Mesenteric fat pad (tissue), 1 donor: ENCODE data around the gene SLC6A1. TPM values are rescaled to one million over a fixed set of nuclear protein-coding genes. Genes with fewer than 3 reads are reported as not detected.

Experiments used
- DNase-seq: peaks from one replicate; pipeline ENCODE4 v3.0.0-alpha.2; 2020; ENCODE audit warnings: low spot score
- total RNA-seq: library from RNA; stranded (reverse); fragmentation: NEBNext Ultra II Directional; extraction: Animal tissue kit (Norgen Biotek cat#: 25700); gene quantifications from one replicate; pipeline ENCODE4 v1.2.1, GENCODE V29; 2021
- donor health status: DM: yes; HTN: yes; CAD: no.

SLC6A1 gene
- total RNA-seq, 1 donor from 2014 or later: 0.39 TPM

GRCh38 chr3:10992943-10993728 is 588 bp downstream of the SLC6A1 start:
- DNase-seq: no peak

GRCh38 chr3:10993729-10994065 is 1.1 kb downstream of the SLC6A1 start:
- DNase-seq: no peak

GRCh38 chr3:10994306-10994705 is 1.8 kb downstream of the SLC6A1 start:
- DNase-seq: no peak

GRCh38 chr3:10995871-10996270 is 3.3 kb downstream of the SLC6A1 start:
- DNase-seq: no peak

- DNase-seq: no peak
Measured at GRCh38 chr3:10996345-10997013, 3.9 kb downstream of the SLC6A1 start.

GRCh38 chr3:10997196-10997595 is 4.6 kb downstream of the SLC6A1 start:
- DNase-seq: no peak

GRCh38 chr3:10998542-10998941 is 6.0 kb downstream of the SLC6A1 start:
- DNase-seq: no peak

GRCh38 chr3:10999221-11000107 is 6.9 kb downstream of the SLC6A1 start:
- no peak for DNase-seq

- DNase-seq: no peak
Measured at GRCh38 chr3:11000528-11000927, 8.0 kb downstream of the SLC6A1 start.

- no peak for DNase-seq
Measured at GRCh38 chr3:11001020-11001657, 8.6 kb downstream of the SLC6A1 start.

GRCh38 chr3:11001658-11002021 is 9.1 kb downstream of the SLC6A1 start:
- no peak for DNase-seq

GRCh38 chr3:11002371-11002807 is 9.8 kb downstream of the SLC6A1 start:
- DNase-seq: no peak

- no peak for DNase-seq
Measured at GRCh38 chr3:11004563-11004962, 12.0 kb downstream of the SLC6A1 start.

GRCh38 chr3:11005686-11006256 is 13.2 kb downstream of the SLC6A1 start:
- no peak for DNase-seq

- DNase-seq: no peak
Measured at GRCh38 chr3:11006986-11007933, 14.7 kb downstream of the SLC6A1 start.

- no peak for DNase-seq
Measured at GRCh38 chr3:11009898-11010297, 17.4 kb downstream of the SLC6A1 start.

- no peak for DNase-seq
Measured at GRCh38 chr3:11010426-11011165, 18.0 kb downstream of the SLC6A1 start.

GRCh38 chr3:11014253-11014652 is 21.7 kb downstream of the SLC6A1 start:
- DNase-seq: no peak

GRCh38 chr3:11014752-11015151 is 22.2 kb downstream of the SLC6A1 start:
- DNase-seq: no peak
